Measurements from ENCODE around the gene CALML6. TPM values are rescaled to one million over a fixed set of nuclear protein-coding genes. Genes with fewer than 3 reads are reported as not detected.

CALML6 gene
- total and polyA plus RNA-seq, 2 of the 4 experiments (the other 2 are of a cell fraction): 0.91 TPM; not detected in 1

DNA sequence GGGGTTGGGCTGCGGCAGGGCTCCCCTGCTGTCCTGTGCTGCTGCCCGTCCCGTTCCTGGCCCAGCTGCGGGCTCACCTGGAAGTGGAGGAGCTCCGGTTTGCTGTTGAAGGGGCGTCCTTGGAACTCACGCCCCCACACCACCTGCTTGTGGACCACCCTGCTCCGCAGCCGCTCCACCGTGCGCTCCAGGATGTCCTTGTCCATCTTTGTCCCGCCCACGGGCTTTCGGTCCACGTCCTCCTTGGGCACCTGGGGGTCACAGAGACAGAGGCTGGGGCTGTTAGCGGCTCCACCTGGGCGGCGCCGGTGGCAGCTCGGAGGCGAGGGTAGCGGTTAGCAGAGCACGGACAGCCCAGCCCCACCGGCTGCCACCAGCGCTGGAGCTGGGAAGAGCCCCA lies 49.8 kb downstream of the CALML6 start:
- TF ChIP-seq MAZ (IDR thresholded peaks at IDR 0.05; ENCODE audit: borderline replicate concordance, low read depth, low read length): no peak
- TF ChIP-seq, protein P1, sequence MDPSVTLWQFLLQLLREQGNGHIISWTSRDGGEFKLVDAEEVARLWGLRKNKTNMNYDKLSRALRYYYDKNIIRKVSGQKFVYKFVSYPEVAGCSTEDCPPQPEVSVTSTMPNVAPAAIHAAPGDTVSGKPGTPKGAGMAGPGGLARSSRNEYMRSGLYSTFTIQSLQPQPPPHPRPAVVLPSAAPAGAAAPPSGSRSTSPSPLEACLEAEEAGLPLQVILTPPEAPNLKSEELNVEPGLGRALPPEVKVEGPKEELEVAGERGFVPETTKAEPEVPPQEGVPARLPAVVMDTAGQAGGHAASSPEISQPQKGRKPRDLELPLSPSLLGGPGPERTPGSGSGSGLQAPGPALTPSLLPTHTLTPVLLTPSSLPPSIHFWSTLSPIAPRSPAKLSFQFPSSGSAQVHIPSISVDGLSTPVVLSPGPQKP (IDR thresholded peaks at IDR 0.05; ENCODE audit: borderline replicate concordance, low read depth, low read length): no peak
- TF ChIP-seq RFX5 (IDR thresholded peaks at IDR 0.05; ENCODE audit: low read depth, low read length): no peak
- TF ChIP-seq FOS (IDR thresholded peaks at IDR 0.05; ENCODE audit: low read depth, low read length): no peak
- TF ChIP-seq CEBPB (IDR thresholded peaks at IDR 0.05; ENCODE audit: low read depth, low read length): no peak
- no peak for TF ChIP-seq MXI1 (IDR thresholded peaks at IDR 0.05; ENCODE audit: borderline replicate concordance, low read depth, low read length)
- no peak for TF ChIP-seq RCOR1 (IDR thresholded peaks at IDR 0.05; ENCODE audit: insufficient replicate concordance, low read length)
- TF ChIP-seq CHD1 (IDR thresholded peaks at IDR 0.05; ENCODE audit: low read depth, low read length): no peak
- TF ChIP-seq RAD21 (IDR thresholded peaks at IDR 0.05; ENCODE audit: low read length): no peak
- no peak for TF ChIP-seq POLR2A (IDR thresholded peaks at IDR 0.05; ENCODE audit: low read depth, low read length)
- TF ChIP-seq, protein P2, sequence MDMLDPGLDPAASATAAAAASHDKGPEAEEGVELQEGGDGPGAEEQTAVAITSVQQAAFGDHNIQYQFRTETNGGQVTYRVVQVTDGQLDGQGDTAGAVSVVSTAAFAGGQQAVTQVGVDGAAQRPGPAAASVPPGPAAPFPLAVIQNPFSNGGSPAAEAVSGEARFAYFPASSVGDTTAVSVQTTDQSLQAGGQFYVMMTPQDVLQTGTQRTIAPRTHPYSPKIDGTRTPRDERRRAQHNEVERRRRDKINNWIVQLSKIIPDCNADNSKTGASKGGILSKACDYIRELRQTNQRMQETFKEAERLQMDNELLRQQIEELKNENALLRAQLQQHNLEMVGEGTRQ (IDR thresholded peaks at IDR 0.05; ENCODE audit: low read depth, low read length): no peak
- no peak for TF ChIP-seq BHLHE40 (IDR thresholded peaks at IDR 0.05; ENCODE audit: low read depth, low read length)
- TF ChIP-seq SMC3 (IDR thresholded peaks at IDR 0.05; ENCODE audit: low read depth, low read length): no peak
- TF ChIP-seq, protein P3, sequence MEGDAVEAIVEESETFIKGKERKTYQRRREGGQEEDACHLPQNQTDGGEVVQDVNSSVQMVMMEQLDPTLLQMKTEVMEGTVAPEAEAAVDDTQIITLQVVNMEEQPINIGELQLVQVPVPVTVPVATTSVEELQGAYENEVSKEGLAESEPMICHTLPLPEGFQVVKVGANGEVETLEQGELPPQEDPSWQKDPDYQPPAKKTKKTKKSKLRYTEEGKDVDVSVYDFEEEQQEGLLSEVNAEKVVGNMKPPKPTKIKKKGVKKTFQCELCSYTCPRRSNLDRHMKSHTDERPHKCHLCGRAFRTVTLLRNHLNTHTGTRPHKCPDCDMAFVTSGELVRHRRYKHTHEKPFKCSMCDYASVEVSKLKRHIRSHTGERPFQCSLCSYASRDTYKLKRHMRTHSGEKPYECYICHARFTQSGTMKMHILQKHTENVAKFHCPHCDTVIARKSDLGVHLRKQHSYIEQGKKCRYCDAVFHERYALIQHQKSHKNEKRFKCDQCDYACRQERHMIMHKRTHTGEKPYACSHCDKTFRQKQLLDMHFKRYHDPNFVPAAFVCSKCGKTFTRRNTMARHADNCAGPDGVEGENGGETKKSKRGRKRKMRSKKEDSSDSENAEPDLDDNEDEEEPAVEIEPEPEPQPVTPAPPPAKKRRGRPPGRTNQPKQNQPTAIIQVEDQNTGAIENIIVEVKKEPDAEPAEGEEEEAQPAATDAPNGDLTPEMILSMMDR (conservative IDR thresholded peaks at IDR 0.05; ENCODE audit: low read depth, low read length): no peak
- TF ChIP-seq NFE2L2 (IDR thresholded peaks at IDR 0.05; ENCODE audit: low read depth, low read length): no peak
- no peak for TF ChIP-seq MAFK (IDR thresholded peaks at IDR 0.05; ENCODE audit: low read depth, low read length)
- Histone ChIP-seq H3K56ac (ENCODE audit: extremely low read depth, insufficient read depth, low read length) (no peak overlapping the region), H3K23ac (ENCODE audit: low read depth, low read length) (no peak overlapping the region), H3K27ac (ENCODE audit: insufficient read depth, low read length) (no peak overlapping the region), H3K27me3 (ENCODE audit: control insufficient read depth, insufficient read depth, low read length) (peaks cover 35% of the 10 kb centered on the region), H3K9me1 (ENCODE audit: insufficient read depth, low read length) (no peaks in the 10 kb centered on the region), H3K4me2 (ENCODE audit: low read depth, low read length) (no peak overlapping the region), H3K36me3 (ENCODE audit: control insufficient read depth, insufficient read depth, low read length) (no peaks in the 10 kb centered on the region), H4K20me1 (ENCODE audit: insufficient read depth, low read length) (no peaks in the 10 kb centered on the region), H2BK5ac (ENCODE audit: low read depth, low read length, poor library complexity, severe bottlenecking) (no peak overlapping the region), H2AFZ (replicated peaks; ENCODE audit: low read length, poor library complexity) (no peak overlapping the region), H3K9me3 (ENCODE audit: control insufficient read depth, insufficient read depth, low read length) (no peaks in the 10 kb centered on the region), H3K9ac (ENCODE audit: low read depth, low read length) (no peak overlapping the region), H2BK120ac (ENCODE audit: low read depth, low read length) (no peak overlapping the region), H4K91ac (ENCODE audit: insufficient read depth, low read depth, low read length) (no peak overlapping the region), H4K8ac (ENCODE audit: low read depth in 2 of 2, low read length in 2 of 2) (no peak overlapping the region), H3K18ac (ENCODE audit: low read depth, low read length) (no peak overlapping the region), H3K4me1 (ENCODE audit: control insufficient read depth, insufficient read depth, low read length) (peaks cover under 1% of the 10 kb centered on the region; the same call in 1 of the 2 replicates), H3K4ac (ENCODE audit: low read depth, low read length) (no peak overlapping the region), H2BK20ac (ENCODE audit: low read depth, low read length) (no peak overlapping the region), H2AK5ac (ENCODE audit: low read depth, low read length) (no peak overlapping the region), H3K14ac (replicated peaks; ENCODE audit: low read depth, low read length) (no peak overlapping the region), H2BK15ac (ENCODE audit: low read depth, low read length) (no peak overlapping the region), H2AK9ac (replicated peaks; ENCODE audit: low read depth, low read length, poor library complexity) (no peak overlapping the region), H3K79me1 (ENCODE audit: low read depth in 1 of 2, low read length in 2 of 2) (no peaks in the 10 kb centered on the region), H4K5ac (ENCODE audit: low read depth, low read length) (no peak overlapping the region), H3K4me3 (ENCODE audit: insufficient read depth, low read depth, low read length) (no peak overlapping the region)
- ChIA-PET CTCF (no interaction called here), POLR2A (ENCODE audit: unreplicated experiment) (no interaction called here)
- BruUV-seq (replicated peaks): no TSS peak
- intact Hi-C loops (cut with micrococcal nuclease): loop anchor here (5.0 kb wide), 1 partner anchor 82 kb away; no protein-coding TSS in a partner anchor
- DNase-seq (no peak), ATAC-seq (ENCODE audit: low read depth) (no peak)
- 88% methylated on average over 16 of the region's 25 CpGs; no CpG with 5 or more reads in 1 of the 2 experiments for WGBS, 2 experiments (ENCODE audit: extremely low coverage in 2 of 2, insufficient read length in 1 of 2)
- dilution Hi-C loops (cut with HindIII; ENCODE audit: low sequenced_read_pairs, unreplicated experiment): no loop called here
- in situ Hi-C loops (cut with MboI; ENCODE audit: low sequenced_read_pairs): loop anchor here (10.0 to 25.0 kb wide), 2 partner anchors 190 to 397 kb away; no protein-coding TSS in a partner anchor

Data from IMR-90 (cell line).